ENCODE data around the gene RPL27A. TPM values are rescaled to one million over a fixed set of nuclear protein-coding genes. Genes with fewer than 3 reads are reported as not detected.

The RPL27A gene
- total RNA-seq, 2 experiments from 2014 or later = 716 to 768 TPM

DNA sequence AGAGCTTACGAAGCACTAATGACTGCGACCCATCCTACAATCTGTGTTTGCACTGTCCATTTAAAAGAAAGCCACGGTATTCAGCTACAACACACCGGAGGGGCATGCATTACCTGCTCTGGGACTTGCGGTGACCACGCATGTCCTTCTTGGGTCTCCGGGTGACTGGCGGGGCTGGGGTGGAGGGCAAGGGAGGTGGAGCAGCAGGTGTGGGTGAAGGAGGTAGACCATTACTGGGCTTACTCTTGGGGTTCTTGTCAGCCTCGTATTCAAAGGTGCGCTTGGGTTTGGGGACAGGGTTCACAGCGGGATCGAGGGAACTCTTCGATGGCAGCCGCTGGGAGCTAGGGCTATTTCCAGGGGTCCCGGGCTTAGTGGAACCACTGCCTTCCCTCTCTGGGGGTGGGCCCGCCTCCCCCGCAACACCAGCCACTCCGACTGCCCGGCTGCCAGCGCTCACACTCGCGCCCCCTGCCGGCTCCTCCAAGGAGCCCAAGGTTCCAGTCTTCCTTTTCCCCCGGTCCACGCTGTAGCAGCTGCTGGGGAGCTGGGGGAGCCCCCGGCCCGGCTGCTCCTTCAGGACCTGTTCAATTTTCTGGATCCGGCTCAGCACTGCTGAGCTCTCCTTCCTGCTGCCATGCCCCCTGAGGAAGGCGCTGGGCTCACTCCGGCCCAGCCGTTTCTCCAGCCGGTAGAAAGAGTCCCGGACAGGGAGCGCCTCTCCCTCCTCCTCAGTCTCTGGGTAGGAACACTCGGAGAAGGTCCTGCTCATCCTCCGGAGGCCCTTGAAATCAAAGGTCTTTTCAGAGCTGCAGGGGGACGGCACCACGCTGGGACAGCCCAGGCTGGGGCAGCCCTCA is 47.5 kb downstream of the RPL27A start:
- H3K27me3 Mint-ChIP-seq (ENCODE audit: low read depth) = peaks cover 7% of the 10 kb centered on the region
- no peaks in the 10 kb centered on the region for H3K36me3 Mint-ChIP-seq (ENCODE audit: low read depth)
- H3K4me3 Mint-ChIP-seq = no peak overlapping the region
- peaks cover 2% of the 10 kb centered on the region for H3K4me1 Mint-ChIP-seq (ENCODE audit: low read depth)
- ATAC-seq (no peak), DNase-seq (no peak)
- CTCF ChIA-PET = no interaction called here
- POLR2A ChIA-PET = no interaction called here
- no peaks in the 10 kb centered on the region for H3K9me3 Mint-ChIP-seq (ENCODE audit: insufficient read depth)
- H3K27ac Mint-ChIP-seq = no peak overlapping the region

- H3K36me3 Mint-ChIP-seq (ENCODE audit: low read depth) = no peaks in the 10 kb centered on the region
- DNase-seq = no peak
- H3K4me3 Mint-ChIP-seq = no peak overlapping the region
- ChIA-PET POLR2A (no interaction called here), CTCF (no interaction called here)
- peaks cover 7% of the 10 kb centered on the region for H3K27me3 Mint-ChIP-seq (ENCODE audit: low read depth)
- no peak for ATAC-seq
- no peak overlapping the region for H3K27ac Mint-ChIP-seq
- H3K9me3 Mint-ChIP-seq (ENCODE audit: insufficient read depth) = no peaks in the 10 kb centered on the region
- peaks cover 2% of the 10 kb centered on the region for H3K4me1 Mint-ChIP-seq (ENCODE audit: low read depth)
Measured at GRCh38 chr11:8730697-8731020, 48.1 kb downstream of the RPL27A start.

- Mint-ChIP-seq H3K9me3 (ENCODE audit: insufficient read depth) (no peaks in the 10 kb centered on the region), H3K27me3 (ENCODE audit: low read depth) (peaks cover 7% of the 10 kb centered on the region), H3K36me3 (ENCODE audit: low read depth) (no peaks in the 10 kb centered on the region), H3K4me3 (no peak overlapping the region), H3K4me1 (ENCODE audit: low read depth) (peaks cover 2% of the 10 kb centered on the region), H3K27ac (no peak overlapping the region)
- ATAC-seq (no peak), DNase-seq (no peak)
- ChIA-PET POLR2A (no interaction called here), CTCF (no interaction called here)
Measured at GRCh38 chr11:8731647-8732323, 49.2 kb downstream of the RPL27A start.

DNA sequence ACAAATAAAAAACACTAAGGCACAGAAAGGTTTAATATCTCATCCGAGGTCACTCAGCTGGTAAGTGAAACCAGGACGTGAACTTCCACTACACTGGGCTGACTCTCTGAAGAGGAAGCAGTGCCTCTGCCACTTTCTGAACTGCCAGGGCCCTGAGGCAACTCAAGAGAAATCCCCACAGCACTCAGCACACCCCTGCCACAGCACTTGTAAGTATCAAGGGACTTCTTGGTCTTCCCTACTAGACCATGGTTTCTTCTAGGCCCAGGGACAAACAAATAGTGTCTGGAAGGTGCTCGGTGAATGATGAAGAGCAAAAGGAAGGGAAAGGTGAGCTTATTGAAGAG is 49.7 kb downstream of the RPL27A start:
- Mint-ChIP-seq H3K36me3 (ENCODE audit: low read depth) (no peaks in the 10 kb centered on the region), H3K27ac (no peak overlapping the region), H3K9me3 (ENCODE audit: insufficient read depth) (no peaks in the 10 kb centered on the region), H3K4me3 (no peak overlapping the region), H3K27me3 (ENCODE audit: low read depth) (peaks cover 6% of the 10 kb centered on the region), H3K4me1 (ENCODE audit: low read depth) (peaks cover 2% of the 10 kb centered on the region)
- no peak for ATAC-seq
- POLR2A ChIA-PET = no interaction called here
- no peak for DNase-seq
- CTCF ChIA-PET = no interaction called here

GRCh38 chr11:8732748-8733241 is 50.2 kb downstream of the RPL27A start:
- POLR2A ChIA-PET = no interaction called here
- no peak overlapping the region for H3K4me3 Mint-ChIP-seq
- no peaks in the 10 kb centered on the region for H3K36me3 Mint-ChIP-seq (ENCODE audit: low read depth)
- ATAC-seq (no peak), DNase-seq (no peak)
- no peaks in the 10 kb centered on the region for H3K9me3 Mint-ChIP-seq (ENCODE audit: insufficient read depth)
- peaks cover 2% of the 10 kb centered on the region for H3K4me1 Mint-ChIP-seq (ENCODE audit: low read depth)
- CTCF ChIA-PET = no interaction called here
- H3K27me3 Mint-ChIP-seq (ENCODE audit: low read depth) = peaks cover 2% of the 10 kb centered on the region
- no peak overlapping the region for H3K27ac Mint-ChIP-seq

GRCh38 chr11:8733852-8734251 is 51.3 kb downstream of the RPL27A start:
- no peaks in the 10 kb centered on the region for H3K36me3 Mint-ChIP-seq (ENCODE audit: low read depth)
- no peak overlapping the region for H3K4me3 Mint-ChIP-seq
- DNase-seq (no peak), ATAC-seq (no peak)
- ChIA-PET POLR2A (no interaction called here), CTCF (no interaction called here)
- no peak overlapping the region for H3K27ac Mint-ChIP-seq
- H3K4me1 Mint-ChIP-seq (ENCODE audit: low read depth) = peaks cover 2% of the 10 kb centered on the region
- H3K9me3 Mint-ChIP-seq (ENCODE audit: insufficient read depth) = no peaks in the 10 kb centered on the region
- H3K27me3 Mint-ChIP-seq (ENCODE audit: low read depth) = no peaks in the 10 kb centered on the region

- H3K27me3 Mint-ChIP-seq (ENCODE audit: low read depth) = no peaks in the 10 kb centered on the region
- no peak overlapping the region for H3K27ac Mint-ChIP-seq
- ChIA-PET CTCF (no interaction called here), POLR2A (no interaction called here)
- no peak overlapping the region for H3K4me3 Mint-ChIP-seq
- no peak for DNase-seq
- ATAC-seq = no peak
- no peaks in the 10 kb centered on the region for H3K9me3 Mint-ChIP-seq (ENCODE audit: insufficient read depth)
- H3K36me3 Mint-ChIP-seq (ENCODE audit: low read depth) = no peaks in the 10 kb centered on the region
- peaks cover 2% of the 10 kb centered on the region for H3K4me1 Mint-ChIP-seq (ENCODE audit: low read depth)
Measured at GRCh38 chr11:8735094-8735493, 52.5 kb downstream of the RPL27A start.

GRCh38 chr11:8739309-8739793 is 56.8 kb downstream of the RPL27A start:
- Mint-ChIP-seq H3K27me3 (ENCODE audit: low read depth) (peaks cover under 1% of the 10 kb centered on the region), H3K9me3 (ENCODE audit: insufficient read depth) (no peaks in the 10 kb centered on the region), H3K36me3 (ENCODE audit: low read depth) (no peaks in the 10 kb centered on the region), H3K4me3 (no peak overlapping the region), H3K27ac (no peak overlapping the region), H3K4me1 (ENCODE audit: low read depth) (no peaks in the 10 kb centered on the region)
- POLR2A ChIA-PET = no interaction called here
- CTCF ChIA-PET = no interaction called here
- DNase-seq (no peak), ATAC-seq (no peak)

Other genes starting within 250 kb of the RPL27A start
- 1 to 10 TPM; 3.7 to 3.9 TPM for gene STK33, start 88.6 kb upstream of the RPL27A start, total RNA-seq
- gene TRIM66, start 127 bp upstream of the RPL27A start, total RNA-seq = 10 to 100 TPM; 28.1 to 28.2 TPM
- gene AKIP1, start 228.4 kb downstream of the RPL27A start, total RNA-seq = 10 to 100 TPM; 26.8 to 27.2 TPM